Measurements from ENCODE around the gene KATNB1. TPM values are rescaled to one million over a fixed set of nuclear protein-coding genes. Genes with fewer than 3 reads are reported as not detected.

Gene KATNB1
- polyA plus RNA-seq, 1 donor from 2014 or later: 57.9 TPM

DNA sequence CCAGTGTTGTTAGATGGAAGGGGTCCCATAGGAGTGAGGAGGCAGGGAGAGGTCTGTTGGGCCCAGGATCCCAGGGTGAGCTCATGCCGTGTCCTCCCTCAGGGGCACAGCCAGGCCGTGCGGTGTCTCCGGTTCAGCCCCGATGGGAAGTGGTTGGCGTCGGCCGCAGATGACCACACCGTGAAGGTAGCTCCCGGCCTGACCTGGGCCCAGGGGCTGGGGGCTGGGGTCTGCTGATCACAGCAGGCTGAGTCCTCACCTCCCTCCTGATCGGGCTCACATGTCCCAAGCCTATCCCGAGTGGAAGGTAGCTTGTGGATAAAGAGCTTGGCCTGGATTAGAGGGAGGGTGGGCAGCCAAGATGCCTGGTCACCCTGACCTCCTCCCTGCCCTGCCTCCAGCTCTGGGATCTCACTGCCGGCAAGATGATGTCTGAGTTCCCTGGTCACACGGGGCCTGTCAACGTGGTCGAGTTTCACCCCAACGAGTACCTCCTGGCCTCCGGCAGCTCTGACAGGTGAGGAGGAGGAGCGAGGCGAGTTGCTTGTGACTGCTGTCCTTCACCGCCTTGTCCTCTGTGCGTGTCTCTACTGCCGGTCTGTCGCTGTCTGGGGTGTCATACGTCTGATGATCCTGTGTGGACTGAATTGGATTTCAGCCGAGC lies 16.1 kb downstream of the KATNB1 start:
- H3K4me2 ChIP-seq (ENCODE audit: low read length): no peak overlapping the region
- H3K36me3 ChIP-seq (ENCODE audit: insufficient read depth, low read length): no peaks in the 10 kb centered on the region
- no peaks in the 10 kb centered on the region for H3K9me2 ChIP-seq (ENCODE audit: insufficient read depth, low read length)
- no peak overlapping the region for H3K27ac ChIP-seq (ENCODE audit: low read length)
- H2AFZ ChIP-seq (ENCODE audit: low read depth, low read length): no peak overlapping the region
- no peak for TF ChIP-seq MXI1 (conservative IDR thresholded peaks at IDR 0.05; ENCODE audit: poor library complexity, severe bottlenecking)
- TF ChIP-seq TAF1 (IDR thresholded peaks at IDR 0.05; ENCODE audit: low read depth): no peak
- TF ChIP-seq EP300 (conservative IDR thresholded peaks at IDR 0.05; ENCODE audit: poor library complexity, severe bottlenecking): no peak
- no peak for TF ChIP-seq POLR2AphosphoS5 (IDR thresholded peaks at IDR 0.05)
- TF ChIP-seq, protein P1, sequence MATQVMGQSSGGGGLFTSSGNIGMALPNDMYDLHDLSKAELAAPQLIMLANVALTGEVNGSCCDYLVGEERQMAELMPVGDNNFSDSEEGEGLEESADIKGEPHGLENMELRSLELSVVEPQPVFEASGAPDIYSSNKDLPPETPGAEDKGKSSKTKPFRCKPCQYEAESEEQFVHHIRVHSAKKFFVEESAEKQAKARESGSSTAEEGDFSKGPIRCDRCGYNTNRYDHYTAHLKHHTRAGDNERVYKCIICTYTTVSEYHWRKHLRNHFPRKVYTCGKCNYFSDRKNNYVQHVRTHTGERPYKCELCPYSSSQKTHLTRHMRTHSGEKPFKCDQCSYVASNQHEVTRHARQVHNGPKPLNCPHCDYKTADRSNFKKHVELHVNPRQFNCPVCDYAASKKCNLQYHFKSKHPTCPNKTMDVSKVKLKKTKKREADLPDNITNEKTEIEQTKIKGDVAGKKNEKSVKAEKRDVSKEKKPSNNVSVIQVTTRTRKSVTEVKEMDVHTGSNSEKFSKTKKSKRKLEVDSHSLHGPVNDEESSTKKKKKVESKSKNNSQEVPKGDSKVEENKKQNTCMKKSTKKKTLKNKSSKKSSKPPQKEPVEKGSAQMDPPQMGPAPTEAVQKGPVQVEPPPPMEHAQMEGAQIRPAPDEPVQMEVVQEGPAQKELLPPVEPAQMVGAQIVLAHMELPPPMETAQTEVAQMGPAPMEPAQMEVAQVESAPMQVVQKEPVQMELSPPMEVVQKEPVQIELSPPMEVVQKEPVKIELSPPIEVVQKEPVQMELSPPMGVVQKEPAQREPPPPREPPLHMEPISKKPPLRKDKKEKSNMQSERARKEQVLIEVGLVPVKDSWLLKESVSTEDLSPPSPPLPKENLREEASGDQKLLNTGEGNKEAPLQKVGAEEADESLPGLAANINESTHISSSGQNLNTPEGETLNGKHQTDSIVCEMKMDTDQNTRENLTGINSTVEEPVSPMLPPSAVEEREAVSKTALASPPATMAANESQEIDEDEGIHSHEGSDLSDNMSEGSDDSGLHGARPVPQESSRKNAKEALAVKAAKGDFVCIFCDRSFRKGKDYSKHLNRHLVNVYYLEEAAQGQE (IDR thresholded peaks at IDR 0.05; ENCODE audit: borderline replicate concordance): no peak
- TF ChIP-seq, protein P2, sequence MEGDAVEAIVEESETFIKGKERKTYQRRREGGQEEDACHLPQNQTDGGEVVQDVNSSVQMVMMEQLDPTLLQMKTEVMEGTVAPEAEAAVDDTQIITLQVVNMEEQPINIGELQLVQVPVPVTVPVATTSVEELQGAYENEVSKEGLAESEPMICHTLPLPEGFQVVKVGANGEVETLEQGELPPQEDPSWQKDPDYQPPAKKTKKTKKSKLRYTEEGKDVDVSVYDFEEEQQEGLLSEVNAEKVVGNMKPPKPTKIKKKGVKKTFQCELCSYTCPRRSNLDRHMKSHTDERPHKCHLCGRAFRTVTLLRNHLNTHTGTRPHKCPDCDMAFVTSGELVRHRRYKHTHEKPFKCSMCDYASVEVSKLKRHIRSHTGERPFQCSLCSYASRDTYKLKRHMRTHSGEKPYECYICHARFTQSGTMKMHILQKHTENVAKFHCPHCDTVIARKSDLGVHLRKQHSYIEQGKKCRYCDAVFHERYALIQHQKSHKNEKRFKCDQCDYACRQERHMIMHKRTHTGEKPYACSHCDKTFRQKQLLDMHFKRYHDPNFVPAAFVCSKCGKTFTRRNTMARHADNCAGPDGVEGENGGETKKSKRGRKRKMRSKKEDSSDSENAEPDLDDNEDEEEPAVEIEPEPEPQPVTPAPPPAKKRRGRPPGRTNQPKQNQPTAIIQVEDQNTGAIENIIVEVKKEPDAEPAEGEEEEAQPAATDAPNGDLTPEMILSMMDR (IDR thresholded peaks at IDR 0.05; ENCODE audit: poor library complexity, severe bottlenecking): no peak
- no peak for TF ChIP-seq RAD21 (conservative IDR thresholded peaks at IDR 0.05)
- TF ChIP-seq EZH2 (IDR thresholded peaks at IDR 0.05; ENCODE audit: borderline replicate concordance, insufficient read depth, low read length, poor library complexity, severe bottlenecking): no peak
- no peak for TF ChIP-seq SMC3 (conservative IDR thresholded peaks at IDR 0.05; ENCODE audit: poor library complexity)
- no peaks in the 10 kb centered on the region for H4K20me1 ChIP-seq (ENCODE audit: insufficient read depth)
- no peak overlapping the region for H3K9ac ChIP-seq (ENCODE audit: low read length)
- no peak overlapping the region for H3K4me3 ChIP-seq (ENCODE audit: low read length)
- H3K27me3 ChIP-seq (ENCODE audit: insufficient read depth, low read depth, low read length): no peaks in the 10 kb centered on the region
- no peaks in the 10 kb centered on the region for H3K79me2 ChIP-seq (replicated peaks; ENCODE audit: insufficient read depth, low read length)
- no peaks in the 10 kb centered on the region for H3K9me3 ChIP-seq (ENCODE audit: low read length)
- no peaks in the 10 kb centered on the region for H3F3A ChIP-seq (ENCODE audit: insufficient read depth, low read length, poor library complexity, severe bottlenecking)

DNA sequence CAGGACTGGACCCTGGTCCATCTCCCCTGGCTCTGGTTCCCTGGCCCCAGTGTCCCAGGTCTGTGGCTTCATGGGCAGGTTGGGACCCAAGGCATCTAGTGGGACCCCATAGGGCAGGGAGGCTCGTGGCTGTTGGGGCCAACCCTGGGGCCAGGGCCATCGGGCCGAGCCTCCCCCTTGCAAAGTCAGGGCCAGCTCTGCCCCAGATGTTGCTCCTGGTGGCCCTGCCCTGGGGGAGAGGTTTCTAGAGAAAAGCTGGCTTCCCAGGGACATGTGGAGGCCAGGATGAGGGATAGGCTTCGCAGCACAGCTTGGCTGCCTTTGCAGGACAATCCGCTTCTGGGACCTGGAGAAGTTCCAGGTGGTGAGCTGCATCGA lies 16.6 kb downstream of the KATNB1 start:
- H3K36me3 ChIP-seq (ENCODE audit: insufficient read depth, low read length): no peaks in the 10 kb centered on the region

More for the DNA sequence above, 16.6 kb downstream of the KATNB1 start:
- H4K20me1 ChIP-seq (ENCODE audit: insufficient read depth): no peaks in the 10 kb centered on the region
- H3K9ac ChIP-seq (ENCODE audit: low read length): no peak overlapping the region
- H3K9me3 ChIP-seq (ENCODE audit: low read length): no peaks in the 10 kb centered on the region
- no peaks in the 10 kb centered on the region for H3F3A ChIP-seq (ENCODE audit: insufficient read depth, low read length, poor library complexity, severe bottlenecking)
- H3K4me2 ChIP-seq (ENCODE audit: low read length): no peak overlapping the region
- H3K27me3 ChIP-seq (ENCODE audit: insufficient read depth, low read depth, low read length): no peaks in the 10 kb centered on the region
- no peak overlapping the region for H3K4me3 ChIP-seq (ENCODE audit: low read length)
- H3K79me2 ChIP-seq (replicated peaks; ENCODE audit: insufficient read depth, low read length): no peaks in the 10 kb centered on the region
- H2AFZ ChIP-seq (ENCODE audit: low read depth, low read length): no peak overlapping the region
- H3K27ac ChIP-seq (ENCODE audit: low read length): no peak overlapping the region
- H3K9me2 ChIP-seq (ENCODE audit: insufficient read depth, low read length): no peaks in the 10 kb centered on the region
- TF ChIP-seq EZH2 (IDR thresholded peaks at IDR 0.05; ENCODE audit: borderline replicate concordance, insufficient read depth, low read length, poor library complexity, severe bottlenecking) (no peak), TAF1 (IDR thresholded peaks at IDR 0.05; ENCODE audit: low read depth) (no peak), POLR2AphosphoS5 (IDR thresholded peaks at IDR 0.05) (no peak), MXI1 (conservative IDR thresholded peaks at IDR 0.05; ENCODE audit: poor library complexity, severe bottlenecking) (no peak), EP300 (conservative IDR thresholded peaks at IDR 0.05; ENCODE audit: poor library complexity, severe bottlenecking) (no peak), RAD21 (conservative IDR thresholded peaks at IDR 0.05) (no peak), SMC3 (conservative IDR thresholded peaks at IDR 0.05; ENCODE audit: poor library complexity) (no peak)
- TF ChIP-seq, protein P2 (IDR thresholded peaks at IDR 0.05; ENCODE audit: poor library complexity, severe bottlenecking): no peak
- TF ChIP-seq, protein P1 (IDR thresholded peaks at IDR 0.05; ENCODE audit: borderline replicate concordance): no peak

Data from neural cell (in vitro differentiated cells).